Measurements from ENCODE around the gene ZDHHC14.

DNA sequence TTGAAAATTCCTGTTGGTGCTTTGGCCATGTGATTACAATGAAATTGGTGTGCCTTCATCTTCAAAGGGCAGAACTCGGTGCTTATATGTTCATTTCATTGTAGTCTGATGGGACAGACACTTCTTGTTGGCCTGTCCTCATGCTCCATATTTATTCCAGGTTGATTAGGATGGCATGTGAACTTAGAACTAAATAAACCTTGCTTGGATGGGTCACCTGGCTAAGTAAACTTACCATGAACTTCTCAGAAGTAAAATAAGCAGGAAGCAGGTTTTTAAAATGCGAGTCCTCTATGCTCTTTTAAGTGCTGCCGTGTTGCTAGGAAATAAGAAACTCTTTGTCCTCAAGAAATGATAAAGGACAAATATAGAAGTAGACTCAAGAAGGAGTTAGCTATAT, 26.7 kb downstream of the ZDHHC14 start:
- TF ChIP-seq, protein P1, sequence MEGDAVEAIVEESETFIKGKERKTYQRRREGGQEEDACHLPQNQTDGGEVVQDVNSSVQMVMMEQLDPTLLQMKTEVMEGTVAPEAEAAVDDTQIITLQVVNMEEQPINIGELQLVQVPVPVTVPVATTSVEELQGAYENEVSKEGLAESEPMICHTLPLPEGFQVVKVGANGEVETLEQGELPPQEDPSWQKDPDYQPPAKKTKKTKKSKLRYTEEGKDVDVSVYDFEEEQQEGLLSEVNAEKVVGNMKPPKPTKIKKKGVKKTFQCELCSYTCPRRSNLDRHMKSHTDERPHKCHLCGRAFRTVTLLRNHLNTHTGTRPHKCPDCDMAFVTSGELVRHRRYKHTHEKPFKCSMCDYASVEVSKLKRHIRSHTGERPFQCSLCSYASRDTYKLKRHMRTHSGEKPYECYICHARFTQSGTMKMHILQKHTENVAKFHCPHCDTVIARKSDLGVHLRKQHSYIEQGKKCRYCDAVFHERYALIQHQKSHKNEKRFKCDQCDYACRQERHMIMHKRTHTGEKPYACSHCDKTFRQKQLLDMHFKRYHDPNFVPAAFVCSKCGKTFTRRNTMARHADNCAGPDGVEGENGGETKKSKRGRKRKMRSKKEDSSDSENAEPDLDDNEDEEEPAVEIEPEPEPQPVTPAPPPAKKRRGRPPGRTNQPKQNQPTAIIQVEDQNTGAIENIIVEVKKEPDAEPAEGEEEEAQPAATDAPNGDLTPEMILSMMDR (IDR thresholded peaks at IDR 0.05; ENCODE audit: low read length) = no peak
- TF ChIP-seq EZH2phosphoT487 (IDR thresholded peaks at IDR 0.05; ENCODE audit: low read length) (no peak), EZH2 (optimal IDR thresholded peaks at IDR 0.05; ENCODE audit: low read depth, low read length) (no peak)
